ENCODE measurements around the gene SYNPO2. TPM values are rescaled to one million over a fixed set of nuclear protein-coding genes. Genes with fewer than 3 reads are reported as not detected.

SYNPO2 gene
- total RNA-seq, 6 experiments from 2014 or later = 2.7 to 11.2 (median 8.2) TPM

DNA sequence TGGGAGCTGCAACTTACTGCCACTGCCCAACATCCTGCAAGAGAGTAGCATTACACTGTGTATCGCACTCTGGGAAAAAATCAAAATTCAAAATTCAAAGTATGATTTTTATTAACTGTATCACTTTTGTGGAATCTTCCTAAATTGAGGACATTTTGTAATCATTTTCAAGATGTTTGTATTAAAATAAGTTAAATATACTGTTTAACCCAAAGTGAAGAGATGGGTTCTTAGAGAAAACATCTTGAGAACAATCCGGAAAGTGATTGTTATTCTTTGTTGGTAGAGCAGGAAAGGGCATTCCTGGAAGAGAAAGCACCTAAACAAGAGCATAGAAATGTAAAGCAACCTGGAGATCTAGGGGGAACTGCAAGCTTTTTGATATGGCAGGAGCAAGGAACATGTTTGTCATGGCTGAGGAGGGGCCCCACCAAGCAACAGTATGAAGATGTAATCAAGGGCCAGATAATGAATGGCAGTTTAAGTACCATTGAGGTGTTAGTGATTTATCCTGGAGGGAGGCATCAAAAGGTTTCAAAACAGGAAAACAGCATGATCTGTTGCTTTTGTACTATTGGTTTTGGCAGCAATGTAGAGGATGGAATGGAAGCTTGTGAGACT is 38.7 kb upstream of the SYNPO2 start:
- H3K4me1 ChIP-seq = peaks cover 0 to 7% (median 0%) of the 10 kb centered on the region in 4 donors
- DNase-seq (no peak), ATAC-seq (no peak)
- intact Hi-C loops (cut with DNase I) = no loop called here
- peak overlapping the region; percentile 22 to 65 (median 45) for H3K4me3 ChIP-seq
- H3K9me3 ChIP-seq = no peaks in the 10 kb centered on the region
- no peaks in the 10 kb centered on the region for H3K27me3 ChIP-seq
- no peak overlapping the region for H3K27ac ChIP-seq
- no peaks in the 10 kb centered on the region for H3K36me3 ChIP-seq
- 93% methylated on average over 2 of the region's 2 CpGs for WGBS (ENCODE audit: insufficient coverage, low coverage, low lambda C conversion rate, missing lambda C conversion rate)
- TF ChIP-seq, protein P1, sequence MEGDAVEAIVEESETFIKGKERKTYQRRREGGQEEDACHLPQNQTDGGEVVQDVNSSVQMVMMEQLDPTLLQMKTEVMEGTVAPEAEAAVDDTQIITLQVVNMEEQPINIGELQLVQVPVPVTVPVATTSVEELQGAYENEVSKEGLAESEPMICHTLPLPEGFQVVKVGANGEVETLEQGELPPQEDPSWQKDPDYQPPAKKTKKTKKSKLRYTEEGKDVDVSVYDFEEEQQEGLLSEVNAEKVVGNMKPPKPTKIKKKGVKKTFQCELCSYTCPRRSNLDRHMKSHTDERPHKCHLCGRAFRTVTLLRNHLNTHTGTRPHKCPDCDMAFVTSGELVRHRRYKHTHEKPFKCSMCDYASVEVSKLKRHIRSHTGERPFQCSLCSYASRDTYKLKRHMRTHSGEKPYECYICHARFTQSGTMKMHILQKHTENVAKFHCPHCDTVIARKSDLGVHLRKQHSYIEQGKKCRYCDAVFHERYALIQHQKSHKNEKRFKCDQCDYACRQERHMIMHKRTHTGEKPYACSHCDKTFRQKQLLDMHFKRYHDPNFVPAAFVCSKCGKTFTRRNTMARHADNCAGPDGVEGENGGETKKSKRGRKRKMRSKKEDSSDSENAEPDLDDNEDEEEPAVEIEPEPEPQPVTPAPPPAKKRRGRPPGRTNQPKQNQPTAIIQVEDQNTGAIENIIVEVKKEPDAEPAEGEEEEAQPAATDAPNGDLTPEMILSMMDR (IDR thresholded peaks at IDR 0.05) = no peak
- no peak for TF ChIP-seq POLR2A (IDR thresholded peaks at IDR 0.05)

GRCh38 chr4:118850488-118851173 is 38.0 kb upstream of the SYNPO2 start:
- no peak for DNase-seq

DNA sequence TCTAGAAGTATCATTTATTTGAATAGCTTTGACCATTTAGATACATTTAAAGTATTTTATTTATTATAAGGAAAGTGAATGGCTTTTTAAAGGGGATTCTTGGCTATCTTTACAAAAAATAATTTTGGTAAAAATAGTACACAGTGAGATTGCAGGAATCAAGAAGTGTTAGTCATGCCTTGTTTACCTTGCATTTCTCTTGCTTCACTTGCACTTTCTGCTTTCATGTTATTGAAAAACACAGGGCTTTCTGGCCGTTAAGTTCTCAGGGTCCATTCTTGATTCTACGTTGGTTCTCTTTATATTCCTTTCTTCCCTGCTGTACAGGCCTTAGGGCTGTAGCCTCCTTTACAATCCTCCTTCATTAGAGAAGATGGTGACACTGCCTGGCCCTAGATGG is 30.9 kb upstream of the SYNPO2 start:
- no peak overlapping the region for H3K27ac ChIP-seq
- H3K27me3 ChIP-seq = no peaks in the 10 kb centered on the region
- DNase-seq (no peak), ATAC-seq (peak in 2 of 4 donors; percentile 40 to 68)
- no peaks in the 10 kb centered on the region for H3K4me1 ChIP-seq
- intact Hi-C loops (cut with DNase I) = no loop called here
- 82% methylated on average over 2 of the region's 2 CpGs for whole genome bisulfite sequencing (ENCODE audit: insufficient coverage, low coverage, low lambda C conversion rate, missing lambda C conversion rate)
- H3K9me3 ChIP-seq = no peaks in the 10 kb centered on the region
- TF ChIP-seq POLR2A (IDR thresholded peaks at IDR 0.05) = no peak
- TF ChIP-seq, protein P1 (IDR thresholded peaks at IDR 0.05) = no peak
- H3K4me3 ChIP-seq = no peak overlapping the region
- H3K36me3 ChIP-seq = no peaks in the 10 kb centered on the region

More at GRCh38 chr4:118850488-118851173, 38.0 kb upstream of the SYNPO2 start:
- H3K9me3 ChIP-seq = no peaks in the 10 kb centered on the region
- intact Hi-C loops (cut with DNase I) = no loop called here
- peak overlapping the region in 2 of 3 donors; percentile 26 to 33 for H3K27ac ChIP-seq
- peak; percentile 88 to 97 (median 95) for ATAC-seq
- no peaks in the 10 kb centered on the region for H3K36me3 ChIP-seq
- WGBS (ENCODE audit: insufficient coverage, low coverage, low lambda C conversion rate, missing lambda C conversion rate) = 9% methylated on average over 8 of the region's 8 CpGs
- no peaks in the 10 kb centered on the region for H3K27me3 ChIP-seq
- H3K4me1 ChIP-seq = peaks cover 0 to 7% (median 0%) of the 10 kb centered on the region in 4 donors
- peak overlapping the region; percentile 22 to 65 (median 45) for H3K4me3 ChIP-seq
- TF ChIP-seq, protein P1 (IDR thresholded peaks at IDR 0.05) = no peak

- DNase-seq (no peak), ATAC-seq (no peak)
- Histone ChIP-seq H3K36me3 (no peaks in the 10 kb centered on the region), H3K4me1 (no peaks in the 10 kb centered on the region), H3K4me3 (no peak overlapping the region), H3K9me3 (no peaks in the 10 kb centered on the region), H3K27me3 (no peaks in the 10 kb centered on the region), H3K27ac (no peak overlapping the region)
- intact Hi-C loops (cut with DNase I) = no loop called here
- TF ChIP-seq, protein P1 (IDR thresholded peaks at IDR 0.05) = no peak
- TF ChIP-seq POLR2A (IDR thresholded peaks at IDR 0.05) = no peak
- 87% methylated on average over 1 of the region's 2 CpGs for whole genome bisulfite sequencing (ENCODE audit: insufficient coverage, low coverage, low lambda C conversion rate, missing lambda C conversion rate)
Observed at GRCh38 chr4:118858779-118859178, 29.9 kb upstream of the SYNPO2 start.
